Mesenteric fat pad (tissue), 1 donor: ENCODE data around the gene ARHGAP6. TPM values are rescaled to one million over a fixed set of nuclear protein-coding genes. Genes with fewer than 3 reads are reported as not detected.
"Not testable (repeated sequence)": the region's sequence is repeated elsewhere in the genome, so short reads cannot be mapped to it uniquely, and the experiment has no call there.

Experiments used
- DNase-seq: peaks from one replicate; pipeline ENCODE4 v3.0.0-alpha.2; 2020; ENCODE audit warnings: low spot score
- total RNA-seq: library from RNA; stranded (reverse); fragmentation: NEBNext Ultra II Directional; extraction: Animal tissue kit (Norgen Biotek cat#: 25700); gene quantifications from one replicate; pipeline ENCODE4 v1.2.1, GENCODE V29; 2021
- donor health status: DM: yes; HTN: yes; CAD: no.

The ARHGAP6 gene
- total RNA-seq, 1 donor from 2014 or later = 9.5 TPM

- no peak for DNase-seq
Observed at GRCh38 chrX:11254417-11255109, 411.2 kb downstream of the ARHGAP6 start.

GRCh38 chrX:11244636-11245035 is 421.1 kb downstream of the ARHGAP6 start:
- no peak for DNase-seq

- DNase-seq = no peak
Observed at GRCh38 chrX:11242704-11243103, 423.0 kb downstream of the ARHGAP6 start.

GRCh38 chrX:11241720-11242119 is 424.0 kb downstream of the ARHGAP6 start:
- no peak for DNase-seq

- no peak for DNase-seq
Observed at GRCh38 chrX:11239230-11239629, 426.5 kb downstream of the ARHGAP6 start.

- not testable (repeated sequence) for DNase-seq
Observed at GRCh38 chrX:11235377-11235776, 430.3 kb downstream of the ARHGAP6 start.

- no peak for DNase-seq
Observed at GRCh38 chrX:11215191-11215921, 450.4 kb downstream of the ARHGAP6 start.

- no peak for DNase-seq
Observed at GRCh38 chrX:11214346-11215190, 451.2 kb downstream of the ARHGAP6 start.

- DNase-seq = no peak
Observed at GRCh38 chrX:11212741-11213140, 453.0 kb downstream of the ARHGAP6 start.

GRCh38 chrX:11210415-11210801 is 455.3 kb downstream of the ARHGAP6 start:
- DNase-seq = no peak

- no peak for DNase-seq
Observed at GRCh38 chrX:11209798-11210414, 455.8 kb downstream of the ARHGAP6 start.

GRCh38 chrX:11206716-11207115 is 459.0 kb downstream of the ARHGAP6 start:
- no peak for DNase-seq

- DNase-seq = no peak
Observed at GRCh38 chrX:11205796-11206195, 459.9 kb downstream of the ARHGAP6 start.

- no peak for DNase-seq
Observed at GRCh38 chrX:11197671-11198070, 468.0 kb downstream of the ARHGAP6 start.

GRCh38 chrX:11196476-11196875 is 469.2 kb downstream of the ARHGAP6 start:
- no peak for DNase-seq

- no peak for DNase-seq
Observed at GRCh38 chrX:11193035-11193469, 472.7 kb downstream of the ARHGAP6 start.

- no peak for DNase-seq
Observed at GRCh38 chrX:11190745-11191510, 474.8 kb downstream of the ARHGAP6 start.

GRCh38 chrX:11189097-11189496 is 476.6 kb downstream of the ARHGAP6 start:
- DNase-seq = no peak

- DNase-seq = no peak
Observed at GRCh38 chrX:11188664-11189063, 477.1 kb downstream of the ARHGAP6 start.

GRCh38 chrX:11187001-11187400 is 478.7 kb downstream of the ARHGAP6 start:
- DNase-seq = no peak

GRCh38 chrX:11185861-11186260 is 479.9 kb downstream of the ARHGAP6 start:
- no peak for DNase-seq
